ENCODE measurements around the gene HSPH1.
A peak's percentile ranks its signal among the peaks of the same experiment; 100 is the strongest.

HSPH1 gene

DNA sequence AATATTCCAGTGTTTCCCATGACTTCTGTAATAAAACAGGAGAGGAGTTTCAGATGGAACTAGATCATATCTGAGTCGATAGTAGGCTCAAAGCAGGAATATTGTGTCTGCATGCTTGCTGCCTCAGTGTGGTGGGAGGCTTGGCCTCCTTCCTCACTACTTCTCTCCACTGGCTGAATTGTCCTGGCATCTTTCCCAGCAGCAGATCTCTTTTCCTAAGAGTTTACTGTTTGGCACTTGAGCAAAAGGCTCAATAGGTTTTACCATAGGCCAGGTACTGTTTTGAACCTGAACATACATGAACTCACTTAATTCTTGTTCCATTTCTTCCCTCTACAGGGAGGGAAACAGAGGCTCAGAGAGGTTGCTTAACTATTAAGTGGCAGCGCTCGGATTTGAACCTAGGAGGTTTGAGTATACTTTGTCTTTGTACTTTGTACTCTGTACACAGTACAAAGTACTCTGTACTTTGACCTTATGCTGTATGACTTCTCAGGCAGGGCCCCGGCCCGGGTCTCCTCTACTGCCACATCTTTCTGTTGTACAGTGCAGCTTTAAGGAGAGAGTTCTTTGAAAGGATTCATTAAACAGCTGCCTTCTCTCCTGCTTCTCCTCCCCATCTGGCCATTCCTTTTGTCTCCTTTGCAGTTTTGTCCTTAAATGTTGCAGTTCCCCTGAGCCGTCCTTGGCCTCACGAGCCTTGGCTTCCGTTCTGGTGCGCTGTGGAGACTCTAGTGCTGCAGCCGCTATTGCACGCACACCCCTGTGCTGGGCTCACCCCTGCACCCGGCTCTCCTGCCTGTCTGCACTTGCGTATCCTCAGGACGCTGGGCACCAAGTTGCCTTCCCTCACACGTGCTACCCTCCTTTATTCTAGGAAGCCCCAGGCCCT lies 46.2 kb upstream of the HSPH1 start:
- Histone ChIP-seq H3K4me1 (ENCODE audit: insufficient read depth, poor library complexity, severe bottlenecking) (no peaks in the 10 kb centered on the region), H3K36me3 (ENCODE audit: low read depth) (no peaks in the 10 kb centered on the region), H3K27me3 (ENCODE audit: insufficient read depth, poor library complexity, severe bottlenecking) (no peaks in the 10 kb centered on the region), H3K9me3 (ENCODE audit: severe bottlenecking) (no peaks in the 10 kb centered on the region), H3K4me3 (ENCODE audit: severe bottlenecking) (no peak overlapping the region), H3K27ac (ENCODE audit: poor library complexity, severe bottlenecking) (no peak overlapping the region)
- DNase-seq (ENCODE audit: low spot score): no peak
- no peak for ATAC-seq (ENCODE audit: low read depth)
- TF ChIP-seq, protein P1, sequence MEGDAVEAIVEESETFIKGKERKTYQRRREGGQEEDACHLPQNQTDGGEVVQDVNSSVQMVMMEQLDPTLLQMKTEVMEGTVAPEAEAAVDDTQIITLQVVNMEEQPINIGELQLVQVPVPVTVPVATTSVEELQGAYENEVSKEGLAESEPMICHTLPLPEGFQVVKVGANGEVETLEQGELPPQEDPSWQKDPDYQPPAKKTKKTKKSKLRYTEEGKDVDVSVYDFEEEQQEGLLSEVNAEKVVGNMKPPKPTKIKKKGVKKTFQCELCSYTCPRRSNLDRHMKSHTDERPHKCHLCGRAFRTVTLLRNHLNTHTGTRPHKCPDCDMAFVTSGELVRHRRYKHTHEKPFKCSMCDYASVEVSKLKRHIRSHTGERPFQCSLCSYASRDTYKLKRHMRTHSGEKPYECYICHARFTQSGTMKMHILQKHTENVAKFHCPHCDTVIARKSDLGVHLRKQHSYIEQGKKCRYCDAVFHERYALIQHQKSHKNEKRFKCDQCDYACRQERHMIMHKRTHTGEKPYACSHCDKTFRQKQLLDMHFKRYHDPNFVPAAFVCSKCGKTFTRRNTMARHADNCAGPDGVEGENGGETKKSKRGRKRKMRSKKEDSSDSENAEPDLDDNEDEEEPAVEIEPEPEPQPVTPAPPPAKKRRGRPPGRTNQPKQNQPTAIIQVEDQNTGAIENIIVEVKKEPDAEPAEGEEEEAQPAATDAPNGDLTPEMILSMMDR (IDR thresholded peaks at IDR 0.05; ENCODE audit: poor library complexity, severe bottlenecking): no peak

DNA sequence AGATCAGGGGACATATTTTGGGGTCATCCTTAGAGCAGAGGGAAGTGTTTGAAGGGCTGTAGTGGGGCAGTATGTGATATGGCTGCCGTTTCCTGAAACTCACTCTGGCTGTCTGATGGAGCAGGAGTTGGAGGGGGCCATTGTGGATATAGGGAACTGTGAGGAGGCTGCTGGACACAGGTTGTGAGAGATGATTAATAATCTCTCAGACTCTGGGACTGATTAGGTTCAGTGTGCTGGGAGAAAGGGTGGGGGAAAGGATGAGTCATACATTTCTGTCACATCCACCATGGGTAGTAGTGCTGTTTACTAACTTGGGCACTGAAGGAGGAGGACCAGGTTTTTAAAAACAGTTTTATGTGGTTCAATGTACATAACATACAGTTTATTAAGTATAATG lies 42.9 kb upstream of the HSPH1 start:
- ATAC-seq (ENCODE audit: low read depth) (peak; percentile 57), DNase-seq (ENCODE audit: low spot score) (no peak)
- Histone ChIP-seq H3K27ac (ENCODE audit: poor library complexity, severe bottlenecking) (no peak overlapping the region), H3K4me1 (ENCODE audit: insufficient read depth, poor library complexity, severe bottlenecking) (peaks cover 7% of the 10 kb centered on the region), H3K36me3 (ENCODE audit: low read depth) (no peaks in the 10 kb centered on the region), H3K4me3 (ENCODE audit: severe bottlenecking) (no peak overlapping the region), H3K9me3 (ENCODE audit: severe bottlenecking) (no peaks in the 10 kb centered on the region), H3K27me3 (ENCODE audit: insufficient read depth, poor library complexity, severe bottlenecking) (no peaks in the 10 kb centered on the region)
- TF ChIP-seq, protein P1 (IDR thresholded peaks at IDR 0.05; ENCODE audit: poor library complexity, severe bottlenecking): no peak

DNA sequence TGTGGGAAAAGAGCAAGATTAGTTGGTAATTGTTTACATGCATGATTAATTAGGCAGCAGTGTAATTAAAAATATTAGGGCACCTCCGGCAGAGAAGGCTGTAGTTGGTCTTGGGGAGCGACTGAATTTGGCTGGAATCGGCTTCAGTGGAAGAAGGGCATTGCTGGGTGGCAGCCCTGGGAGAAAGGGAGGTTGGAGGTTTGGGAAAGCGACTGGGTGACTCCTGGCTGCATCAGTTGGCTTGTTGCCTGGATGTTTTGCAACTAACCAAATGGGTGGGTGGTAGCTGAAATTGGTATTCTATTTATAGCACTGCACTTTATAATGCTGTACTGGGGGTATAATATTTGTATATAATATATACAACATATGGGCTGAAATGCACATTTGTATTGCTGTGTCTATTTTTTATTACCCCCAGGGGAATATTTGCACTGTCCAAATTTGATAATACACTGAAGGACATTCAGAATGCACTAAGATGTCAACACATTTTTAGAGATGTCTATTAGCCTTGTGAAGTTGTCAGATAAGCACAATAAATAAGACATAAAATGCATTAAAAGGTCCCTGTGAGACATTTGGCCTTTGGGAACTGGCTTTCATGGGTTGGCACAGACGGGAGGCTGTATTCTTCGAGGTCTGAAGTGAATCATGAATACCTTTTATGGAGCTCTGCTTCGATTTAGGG lies 39.8 kb upstream of the HSPH1 start:
- ATAC-seq (ENCODE audit: low read depth) (no peak), DNase-seq (ENCODE audit: low spot score) (no peak)
- no peak overlapping the region for H3K27ac ChIP-seq (ENCODE audit: poor library complexity, severe bottlenecking)
- no peaks in the 10 kb centered on the region for H3K9me3 ChIP-seq (ENCODE audit: severe bottlenecking)
- H3K36me3 ChIP-seq (ENCODE audit: low read depth): no peaks in the 10 kb centered on the region
- H3K4me3 ChIP-seq (ENCODE audit: severe bottlenecking): no peak overlapping the region
- TF ChIP-seq, protein P1 (IDR thresholded peaks at IDR 0.05; ENCODE audit: poor library complexity, severe bottlenecking): no peak
- peaks cover 7% of the 10 kb centered on the region for H3K4me1 ChIP-seq (ENCODE audit: insufficient read depth, poor library complexity, severe bottlenecking)
- no peaks in the 10 kb centered on the region for H3K27me3 ChIP-seq (ENCODE audit: insufficient read depth, poor library complexity, severe bottlenecking)

DNA sequence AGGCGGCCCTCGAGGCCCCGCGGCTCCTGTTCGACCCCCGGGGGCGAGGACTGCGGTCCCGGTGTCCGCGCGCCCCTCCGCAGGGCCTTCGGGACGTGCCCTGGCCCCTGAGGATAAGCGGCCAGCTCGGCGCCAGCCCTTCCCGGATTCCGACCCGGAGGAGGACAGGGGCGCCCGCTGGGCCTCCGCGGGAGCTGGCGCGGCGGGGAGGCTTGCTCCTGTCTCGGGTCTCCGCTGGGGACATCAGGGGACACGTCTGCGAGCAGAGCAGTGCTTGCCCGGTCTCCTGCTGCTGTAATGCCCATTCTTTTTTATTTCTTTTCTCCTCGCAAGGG lies 38.9 kb upstream of the HSPH1 start:
- DNase-seq (ENCODE audit: low spot score): no peak
- Histone ChIP-seq H3K4me3 (ENCODE audit: severe bottlenecking) (peak overlapping the region; percentile 98), H3K27me3 (ENCODE audit: insufficient read depth, poor library complexity, severe bottlenecking) (no peaks in the 10 kb centered on the region), H3K4me1 (ENCODE audit: insufficient read depth, poor library complexity, severe bottlenecking) (peaks cover 7% of the 10 kb centered on the region), H3K27ac (ENCODE audit: poor library complexity, severe bottlenecking) (peak overlapping the region; percentile 75), H3K9me3 (ENCODE audit: severe bottlenecking) (no peaks in the 10 kb centered on the region), H3K36me3 (ENCODE audit: low read depth) (no peaks in the 10 kb centered on the region)
- TF ChIP-seq, protein P1 (IDR thresholded peaks at IDR 0.05; ENCODE audit: poor library complexity, severe bottlenecking): no peak
- peak; percentile 6; the same call in 2 of the 3 replicates for ATAC-seq (ENCODE audit: low read depth)
